ENCODE results near the gene PNMA1.

GRCh38 chr14:73712071-73712506 lies 2.1 kb downstream of the PNMA1 start:
- TF ChIP-seq CTCF (conservative IDR thresholded peaks at IDR 0.05; ENCODE audit: low read length) (no peak), EZH2phosphoT487 (IDR thresholded peaks at IDR 0.05; ENCODE audit: borderline replicate concordance, low read depth, low read length) (no peak)
